Coronary artery (tissue), 2 donors: ENCODE results near the gene IL20RA.

Experiments
- DNase-seq: peaks from one replicate; pipeline ENCODE4 v3.0.0-alpha.2; 2017; ENCODE audit warnings: low spot score
- H3K27ac ChIP-seq, 2 donors: fragments of 200-600 bp; sonication (generic); one replicate each; pipeline ENCODE4 v1.5.1; 2016 to 2019
- H3K4me3 ChIP-seq: fragments of 200-600 bp; sonication (generic); 2 replicates; pipeline ENCODE4 v1.5.1; 2016; ENCODE audit warnings: mild to moderate bottlenecking, moderate library complexity
- CTCF ChIP-seq: fragments of 200-600 bp; sonication (generic); IDR thresholded peaks from one replicate; pipeline ENCODE4 v1.5.1; 2019; ENCODE audit warnings: antibody characterized with exemption

The IL20RA gene

GRCh38 chr6:136959471-136959891, 85.3 kb downstream of the IL20RA start:
- no peak for TF ChIP-seq CTCF
- Histone ChIP-seq H3K27ac (no peak overlapping the region), H3K4me3 (no peak overlapping the region)
- no peak for DNase-seq

GRCh38 chr6:136958168-136958567, 86.6 kb downstream of the IL20RA start:
- DNase-seq = no peak
- Histone ChIP-seq H3K4me3 (no peak overlapping the region), H3K27ac (no peak overlapping the region)
- TF ChIP-seq CTCF = no peak

- H3K27ac ChIP-seq = no peak overlapping the region
- no peak for DNase-seq
- H3K4me3 ChIP-seq = no peak overlapping the region
- no peak for TF ChIP-seq CTCF
Measured at GRCh38 chr6:136956590-136957544, 87.9 kb downstream of the IL20RA start.

- Histone ChIP-seq H3K27ac (no peak overlapping the region), H3K4me3 (no peak overlapping the region)
- no peak for DNase-seq
- no peak for TF ChIP-seq CTCF
Measured at GRCh38 chr6:136955123-136955522, 89.6 kb downstream of the IL20RA start.

- Histone ChIP-seq H3K4me3 (no peak overlapping the region), H3K27ac (no peak overlapping the region)
- no peak for TF ChIP-seq CTCF
- no peak for DNase-seq
Measured at GRCh38 chr6:136952714-136953260, 92.0 kb downstream of the IL20RA start.

GRCh38 chr6:136950436-136951126, 94.2 kb downstream of the IL20RA start:
- Histone ChIP-seq H3K27ac (no peak overlapping the region), H3K4me3 (no peak overlapping the region)
- TF ChIP-seq CTCF = no peak
- DNase-seq = no peak
